HEK293 (cell line): ENCODE data around the gene ANKRD33B.

Experiments used
- CTCF ChIP-seq: fragments of 450-650 bp; formaldehyde crosslinking; IDR thresholded peaks from 2 replicates; pipeline ENCODE4 v1.5.1; 2016; ENCODE audit warnings: missing biosample characterization, missing genetic modification characterization
- SCRT1 ChIP-seq: fragments of 450-650 bp; formaldehyde crosslinking; IDR thresholded peaks from 2 replicates; pipeline ENCODE4 v1.5.1; 2016; ENCODE audit warnings: missing biosample characterization, missing genetic modification characterization, borderline replicate concordance
- YY1 ChIP-seq: fragments of 450-650 bp; formaldehyde crosslinking; IDR thresholded peaks from 2 replicates; pipeline ENCODE4 v1.5.1; 2018; ENCODE audit warnings: missing biosample characterization, missing genetic modification characterization
- ZNF121 ChIP-seq: fragments of 450-650 bp; formaldehyde crosslinking; IDR thresholded peaks from 2 replicates; pipeline ENCODE4 v1.5.1; 2016; ENCODE audit warnings: missing biosample characterization, missing genetic modification characterization
- ZNF174 ChIP-seq: fragments of 450-650 bp; formaldehyde crosslinking; IDR thresholded peaks from 2 replicates; pipeline ENCODE4 v1.5.0; 2017; ENCODE audit warnings: missing biosample characterization, mild to moderate bottlenecking, missing genetic modification characterization
- ZNF274 ChIP-seq, 2 experiments: fragments of 200-500 bp in 1 of 2; fragments of 450-650 bp in 1 of 2; sonication (Bioruptor generic) in 1 of 2; formaldehyde crosslinking in 1 of 2; IDR thresholded peaks; 2 replicates each; pipeline versions ENCODE4 v1.5.1 to v1.6.1; 2014 to 2016; ENCODE audit warnings: borderline replicate concordance in 1 of 2, inconsistent platforms in 1 of 2, low read length in 1 of 2, missing biosample characterization in 1 of 2, missing genetic modification characterization in 1 of 2
- ZNF544 ChIP-seq: fragments of 450-650 bp; formaldehyde crosslinking; IDR thresholded peaks from 2 replicates; pipeline ENCODE4 v1.5.0; 2017; ENCODE audit warnings: missing biosample characterization, missing genetic modification characterization
- ZNF626 ChIP-seq: fragments of 450-650 bp; sonication (Bioruptor Pico); formaldehyde crosslinking; IDR thresholded peaks from 2 replicates; pipeline ENCODE4 v1.5.1; 2018; ENCODE audit warnings: missing biosample characterization, missing genetic modification characterization, inconsistent platforms

- TF ChIP-seq CTCF (tag by site-specific recombination) = no peak
- TF ChIP-seq ZNF274 (IDR thresholded peaks at IDR 0.05; ENCODE audit: low read length) = no peak
- no peak for TF ChIP-seq ZNF274 (tag by site-specific recombination; IDR thresholded peaks at IDR 0.05; ENCODE audit: borderline replicate concordance)
- no peak for TF ChIP-seq ZNF121
- TF ChIP-seq ZNF544 = no peak
- no peak for TF ChIP-seq YY1
- TF ChIP-seq ZNF174 (tag by site-specific recombination) = no peak
- TF ChIP-seq SCRT1 (tag by site-specific recombination) = no peak
- TF ChIP-seq ZNF626 = no peak
Measured at GRCh38 chr5:10672146-10673016, 108.5 kb downstream of the ANKRD33B start.
